GM20000 (cell line): ENCODE data around the gene MPRIP.

ENCODE experiments used
- DNase-seq: peaks from one replicate; pipeline ENCODE4 v3.0.0; 2012; ENCODE audit warnings: low spot score
- CTCF ChIP-seq: IDR thresholded peaks from 2 replicates; pipeline ENCODE4 v1.5.1; 2012; ENCODE audit warnings: mild to moderate bottlenecking, control low read depth; ENCODE audit errors: extremely low read depth, missing control alignments

MPRIP gene

GRCh38 chr17:17020821-17021193, 21.4 kb upstream of the MPRIP start:
- no peak for TF ChIP-seq CTCF
- DNase-seq = no peak

- DNase-seq = no peak
Measured at GRCh38 chr17:17021194-17021863, 20.9 kb upstream of the MPRIP start.

DNA sequence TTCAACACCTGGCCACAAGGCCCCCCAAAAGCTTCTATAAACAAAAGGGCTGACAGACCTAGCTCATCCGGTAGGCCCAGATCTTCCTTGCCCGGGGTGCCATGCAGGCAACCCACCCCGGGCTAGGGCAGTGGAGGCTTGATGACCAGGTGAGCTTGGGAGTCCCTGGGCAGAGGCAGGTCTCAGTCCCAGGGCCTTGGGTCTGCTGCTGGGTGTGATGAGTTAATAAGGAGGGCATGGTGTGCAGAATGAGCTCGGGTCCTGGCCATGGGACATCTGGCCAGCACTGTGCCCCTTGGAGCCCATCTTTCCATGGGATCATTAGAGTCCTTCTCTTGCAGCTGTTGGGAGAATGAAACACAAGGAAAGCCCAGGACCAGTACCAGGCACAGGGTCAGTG, 20.2 kb upstream of the MPRIP start:
- DNase-seq = no peak
- no peak for TF ChIP-seq CTCF

More at GRCh38 chr17:17021194-17021863, 20.9 kb upstream of the MPRIP start:
- TF ChIP-seq CTCF = no peak

- no peak for DNase-seq
- no peak for TF ChIP-seq CTCF
Measured at GRCh38 chr17:17022456-17022855, 19.8 kb upstream of the MPRIP start.

DNA sequence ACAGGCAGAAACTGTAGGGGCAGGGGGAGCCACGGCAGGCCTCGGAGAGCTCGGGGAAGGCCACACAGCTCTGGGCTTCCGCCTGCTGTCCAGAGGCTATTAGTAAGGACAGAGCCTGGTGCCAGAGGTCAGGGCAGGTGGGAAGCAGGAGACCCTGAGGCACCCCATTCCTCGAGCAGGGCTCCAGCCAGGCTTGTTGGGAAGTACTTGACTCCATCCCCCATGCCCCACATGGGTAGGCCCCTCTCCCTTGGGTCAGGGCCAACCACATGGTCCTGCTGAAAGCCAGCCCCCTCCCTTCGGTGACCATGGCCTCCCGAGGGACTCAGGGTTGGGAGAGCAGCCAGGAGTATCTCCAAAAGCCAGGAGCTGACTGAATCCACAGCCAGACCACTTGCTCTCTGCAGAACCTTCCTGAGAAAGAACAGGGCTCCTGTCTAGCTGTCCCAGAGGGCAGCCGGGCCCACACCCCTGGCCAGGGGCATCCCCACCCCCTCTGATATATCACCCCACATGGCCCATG, 17.4 kb upstream of the MPRIP start:
- TF ChIP-seq CTCF = no peak
- DNase-seq = no peak

- no peak for TF ChIP-seq CTCF
- no peak for DNase-seq
Measured at GRCh38 chr17:17025621-17026020, 16.6 kb upstream of the MPRIP start.

- DNase-seq = no peak
- TF ChIP-seq CTCF = no peak
Measured at GRCh38 chr17:17026163-17026562, 16.1 kb upstream of the MPRIP start.
